Right ventricle myocardium superior (tissue), 1 donor: ENCODE results near the gene CCIN. TPM values are rescaled to one million over a fixed set of nuclear protein-coding genes. Genes with fewer than 3 reads are reported as not detected.

Source experiments
- ATAC-seq: fragments of 200-7000 bp; cut with Tn5 transposase; one replicate; pipeline ENCODE4 v1.9.1; 2020; ENCODE audit warnings: mild to moderate bottlenecking; ENCODE audit not compliant: poor library complexity
- DNase-seq: peaks from one replicate; pipeline ENCODE4 v3.0.0-alpha.2; 2020
- intact Hi-C: fragments of 100-400 bp; cut with DNase I; formaldehyde crosslinking; loops from one replicate; pipeline ENCODE4 v1.11.2; 2022
- total RNA-seq: library from RNA; stranded (reverse); fragmentation: NEBNext Ultra II Directional; extraction: Animal tissue kit (Norgen Biotek cat#: 25700); gene quantifications from one replicate; pipeline ENCODE4 v1.2.1, GENCODE V29; 2021
- donor health status: DM: no; HTN: yes; CAD: no; lungs with severe emphysema.

Gene CCIN
- total RNA-seq, 1 donor from 2014 or later, result not detected

- no peak for ATAC-seq
- no peak for DNase-seq
- intact Hi-C loops, result no loop called here
Observed at GRCh38 chr9:36138901-36139300, 30.3 kb upstream of the CCIN start.

GRCh38 chr9:36140086-36141084, 28.8 kb upstream of the CCIN start:
- intact Hi-C loops, result no loop called here
- ATAC-seq (no peak), DNase-seq (peak; percentile 46)

- intact Hi-C loops, result no loop called here
- ATAC-seq, result no peak
- DNase-seq, result peak; percentile 59
Observed at GRCh38 chr9:36141288-36141687, 27.9 kb upstream of the CCIN start.

- DNase-seq (no peak), ATAC-seq (no peak)
- intact Hi-C loops, result no loop called here
Observed at GRCh38 chr9:36141761-36142160, 27.4 kb upstream of the CCIN start.

- ATAC-seq, result peak; percentile 71
- DNase-seq, result peak; percentile 56
- intact Hi-C loops, result no loop called here
Observed at GRCh38 chr9:36142510-36143244, 26.5 kb upstream of the CCIN start.

- ATAC-seq (no peak), DNase-seq (peak; percentile 44)
- intact Hi-C loops, result no loop called here
Observed at GRCh38 chr9:36143245-36143641, 25.9 kb upstream of the CCIN start.

- intact Hi-C loops, result no loop called here
- DNase-seq (no peak), ATAC-seq (no peak)
Observed at GRCh38 chr9:36144309-36145232, 24.6 kb upstream of the CCIN start.

- intact Hi-C loops, result no loop called here
- no peak for DNase-seq
- no peak for ATAC-seq
Observed at GRCh38 chr9:36145970-36146369, 23.2 kb upstream of the CCIN start.

GRCh38 chr9:36146651-36147050, 22.5 kb upstream of the CCIN start:
- DNase-seq, result no peak
- no peak for ATAC-seq
- intact Hi-C loops, result no loop called here

- ATAC-seq (no peak), DNase-seq (peak; percentile 26)
- intact Hi-C loops, result no loop called here
Observed at GRCh38 chr9:36147441-36148175, 21.6 kb upstream of the CCIN start.

GRCh38 chr9:36148311-36149051, 20.7 kb upstream of the CCIN start:
- ATAC-seq (peak; percentile 89), DNase-seq (peak; percentile 97)
- intact Hi-C loops, result no loop called here

- intact Hi-C loops, result no loop called here
- ATAC-seq, result no peak
- DNase-seq, result no peak
Observed at GRCh38 chr9:36149197-36149596, 20.0 kb upstream of the CCIN start.

- ATAC-seq, result no peak
- no peak for DNase-seq
- intact Hi-C loops, result no loop called here
Observed at GRCh38 chr9:36150574-36151315, 18.4 kb upstream of the CCIN start.

- DNase-seq (peak; percentile 82), ATAC-seq (peak; percentile 42)
- intact Hi-C loops, result no loop called here
Observed at GRCh38 chr9:36151316-36152210, 17.6 kb upstream of the CCIN start.

- intact Hi-C loops, result no loop called here
- ATAC-seq (no peak), DNase-seq (no peak)
Observed at GRCh38 chr9:36152741-36153438, 16.3 kb upstream of the CCIN start.
